Hepatocyte (in vitro differentiated cells): Measurements from ENCODE around the gene NTPCR.

Experiments
- CTCF ChIP-seq: fragments of 200-600 bp; sonication (generic); IDR thresholded peaks from 2 replicates; pipeline ENCODE4 v1.5.1; 2016; ENCODE audit warnings: antibody characterized with exemption, mild to moderate bottlenecking; ENCODE audit not compliant: poor library complexity
- EZH2 ChIP-seq: fragments of 200-600 bp; sonication (generic); IDR thresholded peaks from 2 replicates; pipeline ENCODE4 v1.6.1; 2016; ENCODE audit warnings: antibody characterized with exemption, mild to moderate bottlenecking, borderline replicate concordance
- EZH2phosphoT487 ChIP-seq: fragments of 200-600 bp; sonication (generic); IDR thresholded peaks from one replicate; pipeline ENCODE4 v1.6.1; 2018; ENCODE audit warnings: antibody characterized with exemption, mild to moderate bottlenecking, low read depth, moderate library complexity; ENCODE audit not compliant: unreplicated experiment, severe bottlenecking

DNA sequence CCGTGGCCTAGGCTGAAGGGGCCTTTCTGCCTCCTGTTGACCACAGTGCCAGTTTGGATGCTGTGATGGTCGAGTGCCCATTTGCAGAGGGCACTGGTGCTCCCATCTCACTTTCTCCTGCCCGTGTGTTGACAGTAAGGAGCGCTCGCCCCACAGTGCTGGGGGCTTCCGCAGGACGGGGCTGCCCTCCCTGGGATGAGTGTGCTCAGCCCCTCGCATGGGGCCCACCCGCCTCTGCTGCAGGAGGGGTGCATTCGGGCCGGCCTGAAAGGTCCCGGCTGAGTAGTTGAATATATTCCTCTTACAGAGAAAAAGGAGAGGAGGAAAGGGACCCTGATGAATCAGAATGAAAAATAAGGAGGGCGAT lies 37.3 kb downstream of the NTPCR start:
- TF ChIP-seq CTCF: no peak
- no peak for TF ChIP-seq EZH2
- TF ChIP-seq EZH2phosphoT487: no peak
